ENCODE results near the gene POLR3F. TPM values are rescaled to one million over a fixed set of nuclear protein-coding genes. Genes with fewer than 3 reads are reported as not detected.
"Not testable (repeated sequence)": the region's sequence is repeated elsewhere in the genome, so short reads cannot be mapped to it uniquely, and the experiment has no call there.

Gene POLR3F
- total and polyA plus RNA-seq, 2 donors = 9.6 to 12.9 TPM

DNA sequence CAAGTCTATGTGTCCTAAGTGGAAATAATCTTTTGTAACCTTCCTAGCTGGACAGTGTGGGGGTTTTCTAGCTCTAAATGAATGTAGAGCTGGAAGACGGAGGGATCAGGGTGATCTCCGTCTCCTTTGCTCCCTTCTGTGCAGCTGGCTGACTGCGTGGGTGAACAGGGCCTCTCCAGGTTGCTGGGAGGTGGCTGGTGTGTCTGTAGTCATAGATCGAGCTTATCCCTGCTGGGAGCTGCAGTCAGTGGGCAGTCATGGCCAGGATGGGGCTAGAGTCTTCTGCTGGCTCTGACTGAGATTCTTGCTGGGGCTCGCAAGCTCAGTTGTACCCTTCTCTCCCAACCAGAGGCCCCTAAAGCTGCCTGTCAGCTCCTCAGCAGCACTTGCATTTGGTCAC is 46.9 kb downstream of the POLR3F start:
- over 99% methylated on average over 5 of the region's 5 CpGs for WGBS
- Histone ChIP-seq H3K4me1 (ENCODE audit: control insufficient read depth in 2 of 2, insufficient read depth in 2 of 2, low read length in 2 of 2) (no peaks in the 10 kb centered on the region), H3K36me3 (ENCODE audit: control insufficient read depth in 2 of 2, insufficient read depth in 2 of 2, low read length in 1 of 2) (peaks cover 12 to 31% of the 10 kb centered on the region in 2 donors)

DNA sequence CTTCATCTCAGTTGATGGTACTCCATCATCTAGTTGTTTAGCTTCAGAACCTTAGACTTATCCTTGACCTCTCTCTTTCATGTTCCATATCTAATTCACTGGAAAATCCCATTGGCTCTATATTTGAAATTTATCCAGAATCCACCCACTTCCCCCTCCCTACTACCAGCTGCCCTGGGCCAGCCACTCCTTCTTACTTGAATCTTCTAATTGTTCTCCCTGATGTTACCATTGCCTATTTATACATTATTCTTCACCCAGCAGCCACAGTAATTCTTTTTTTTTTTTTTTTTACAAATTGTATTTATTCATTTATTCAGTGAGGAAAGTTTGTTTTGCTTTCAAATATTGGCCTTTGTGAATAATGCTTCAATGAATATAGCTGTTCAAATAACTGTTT is 48.8 kb downstream of the POLR3F start:
- Histone ChIP-seq H3K9me3 (ENCODE audit: control insufficient read depth in 2 of 2, insufficient read depth in 1 of 2, low read length in 1 of 2) (no peaks in the 10 kb centered on the region), H3K4me1 (ENCODE audit: control insufficient read depth in 2 of 2, insufficient read depth in 2 of 2, low read length in 2 of 2) (no peaks in the 10 kb centered on the region), H3K36me3 (ENCODE audit: control insufficient read depth in 2 of 2, insufficient read depth in 2 of 2, low read length in 1 of 2) (peaks cover 14 to 19% of the 10 kb centered on the region in 2 donors), H3K27me3 (ENCODE audit: control insufficient read depth in 2 of 2, insufficient read depth in 1 of 2, low read length in 1 of 2) (no peaks in the 10 kb centered on the region), H3K27ac (ENCODE audit: low read depth in 1 of 2, low read length in 1 of 2) (no peak overlapping the region), H3K4me3 (ENCODE audit: low read length in 2 of 2) (no peak overlapping the region)
- no peak for DNase-seq (ENCODE audit: low read depth in 6 of 9, low spot score in 9 of 9)

More for the DNA sequence above, 46.9 kb downstream of the POLR3F start:
- Histone ChIP-seq H3K27ac (ENCODE audit: low read depth in 1 of 2, low read length in 1 of 2) (no peak overlapping the region), H3K9me3 (ENCODE audit: control insufficient read depth in 2 of 2, insufficient read depth in 1 of 2, low read length in 1 of 2) (no peaks in the 10 kb centered on the region), H3K27me3 (ENCODE audit: control insufficient read depth in 2 of 2, insufficient read depth in 1 of 2, low read length in 1 of 2) (no peaks in the 10 kb centered on the region), H3K4me3 (ENCODE audit: low read length in 2 of 2) (no peak overlapping the region)
- DNase-seq (ENCODE audit: low read depth in 6 of 9, low spot score in 9 of 9) = no peak

DNA sequence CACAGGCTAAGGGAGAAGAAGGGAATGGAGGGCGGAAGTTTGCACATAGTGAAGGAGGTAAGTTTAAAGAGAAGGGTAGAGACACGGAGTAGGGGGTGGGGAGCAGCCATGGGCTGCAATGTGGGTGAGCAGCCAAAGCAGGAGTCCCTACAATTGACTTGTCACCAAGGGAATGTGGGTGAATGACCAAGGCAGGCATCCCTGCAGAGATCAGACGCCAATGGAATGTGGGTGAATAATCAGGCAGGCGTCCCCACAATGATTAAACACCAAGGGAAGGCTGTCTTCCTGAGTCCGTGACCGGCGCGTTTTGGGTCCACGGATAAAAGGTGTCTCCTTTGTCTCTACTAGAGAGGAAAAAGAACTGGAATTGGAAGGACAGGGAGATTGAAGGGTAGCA is 54.9 kb downstream of the POLR3F start:
- DNase-seq (ENCODE audit: low read depth in 6 of 9, low spot score in 9 of 9); H3K27ac ChIP-seq (ENCODE audit: low read depth in 1 of 2, low read length in 1 of 2); H3K27me3 ChIP-seq (ENCODE audit: control insufficient read depth in 2 of 2, insufficient read depth in 1 of 2, low read length in 1 of 2); H3K4me1 ChIP-seq (ENCODE audit: control insufficient read depth in 2 of 2, insufficient read depth in 2 of 2, low read length in 2 of 2); H3K4me3 ChIP-seq (ENCODE audit: low read length in 2 of 2); H3K9me3 ChIP-seq (ENCODE audit: control insufficient read depth in 2 of 2, insufficient read depth in 1 of 2, low read length in 1 of 2): not testable (repeated sequence)
- peaks cover 25 to 37% of the 10 kb centered on the region in 2 donors for H3K36me3 ChIP-seq (ENCODE audit: control insufficient read depth in 2 of 2, insufficient read depth in 2 of 2, low read length in 1 of 2)
- 98% methylated on average over 9 of the region's 9 CpGs for WGBS

DNA sequence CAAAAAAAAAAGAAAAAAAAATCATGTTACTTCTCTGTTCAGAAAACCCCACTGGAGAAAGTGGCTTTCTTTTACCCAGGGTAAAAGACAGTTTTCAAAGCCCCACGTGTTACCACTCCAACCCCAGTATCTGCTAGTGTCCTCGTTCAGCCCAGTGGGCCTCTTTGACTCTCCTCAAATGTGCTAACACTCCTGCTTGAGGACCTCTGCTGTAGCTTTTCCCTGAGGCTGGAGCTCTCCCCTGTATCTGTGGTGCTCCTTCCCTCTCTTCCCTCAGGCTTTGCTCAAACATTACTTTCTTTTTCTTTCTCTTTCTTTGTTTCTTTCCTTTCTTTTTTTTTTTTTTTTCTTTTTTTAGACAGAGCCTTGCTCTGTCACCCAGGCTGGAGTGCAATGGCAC is 55.9 kb downstream of the POLR3F start:
- no peak for DNase-seq (ENCODE audit: low read depth in 6 of 9, low spot score in 9 of 9)
- Histone ChIP-seq H3K9me3 (ENCODE audit: control insufficient read depth in 2 of 2, insufficient read depth in 1 of 2, low read length in 1 of 2) (no peaks in the 10 kb centered on the region), H3K27ac (ENCODE audit: low read depth in 1 of 2, low read length in 1 of 2) (no peak overlapping the region), H3K4me3 (ENCODE audit: low read length in 2 of 2) (no peak overlapping the region), H3K4me1 (ENCODE audit: control insufficient read depth in 2 of 2, insufficient read depth in 2 of 2, low read length in 2 of 2) (no peaks in the 10 kb centered on the region), H3K36me3 (ENCODE audit: control insufficient read depth in 2 of 2, insufficient read depth in 2 of 2, low read length in 1 of 2) (peaks cover 34 to 43% of the 10 kb centered on the region in 2 donors), H3K27me3 (ENCODE audit: control insufficient read depth in 2 of 2, insufficient read depth in 1 of 2, low read length in 1 of 2) (no peaks in the 10 kb centered on the region)
- 100% methylated on average over 2 of the region's 2 CpGs for WGBS

DNA sequence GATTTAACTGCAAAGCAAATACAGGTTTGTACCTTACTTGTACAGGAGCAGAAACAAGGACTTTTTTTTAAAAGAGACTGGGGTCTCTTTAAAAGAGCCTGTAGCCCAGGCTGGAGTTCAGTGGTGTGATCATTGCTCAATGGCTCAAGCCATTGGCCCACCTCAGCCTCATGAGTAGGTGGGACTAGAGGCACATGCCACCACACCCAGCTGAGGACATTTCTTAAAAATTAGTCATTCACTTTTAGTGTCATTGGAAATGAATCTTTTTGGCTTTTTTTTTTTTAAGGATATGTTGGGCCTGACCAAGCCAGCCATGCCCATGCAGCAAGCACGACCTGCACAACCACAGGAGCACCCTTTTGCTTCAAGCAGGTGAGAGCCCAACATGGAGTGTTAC is 57.5 kb downstream of the POLR3F start:
- 100% methylated on average over 1 of the region's 1 CpG for WGBS
- no peak overlapping the region for H3K4me3 ChIP-seq (ENCODE audit: low read length in 2 of 2)
- H3K27ac ChIP-seq (ENCODE audit: low read depth in 1 of 2, low read length in 1 of 2) = no peak overlapping the region
- H3K36me3 ChIP-seq (ENCODE audit: control insufficient read depth in 2 of 2, insufficient read depth in 2 of 2, low read length in 1 of 2) = peaks cover 48 to 59% of the 10 kb centered on the region in 2 donors
- H3K27me3 ChIP-seq (ENCODE audit: control insufficient read depth in 2 of 2, insufficient read depth in 1 of 2, low read length in 1 of 2) = no peaks in the 10 kb centered on the region
- DNase-seq (ENCODE audit: low read depth in 6 of 9, low spot score in 9 of 9) = no peak
- H3K4me1 ChIP-seq (ENCODE audit: control insufficient read depth in 2 of 2, insufficient read depth in 2 of 2, low read length in 2 of 2) = no peaks in the 10 kb centered on the region
- no peaks in the 10 kb centered on the region for H3K9me3 ChIP-seq (ENCODE audit: control insufficient read depth in 2 of 2, insufficient read depth in 1 of 2, low read length in 1 of 2)

DNA sequence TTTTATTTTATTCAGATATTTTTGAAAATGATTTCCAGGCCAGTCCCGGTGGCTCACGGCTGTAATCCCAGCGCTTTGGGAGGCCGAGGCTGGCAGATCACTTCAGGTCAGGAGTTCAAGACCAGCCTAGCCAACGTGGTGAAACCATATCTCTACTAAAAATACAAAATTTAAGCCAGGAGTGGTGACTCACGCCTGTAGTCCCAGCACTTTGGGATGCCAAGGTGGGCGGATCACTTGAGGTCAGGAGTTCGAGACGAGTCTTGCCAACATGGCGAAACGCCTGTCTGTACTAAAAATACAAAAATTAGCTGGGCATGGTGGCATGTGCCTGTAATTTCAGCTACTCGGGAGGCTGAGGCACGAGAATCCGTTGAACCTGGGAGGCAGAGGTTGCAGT is 59.6 kb downstream of the POLR3F start:
- DNase-seq (ENCODE audit: low read depth in 6 of 9, low spot score in 9 of 9) = not testable (repeated sequence)
- WGBS = 88% methylated on average over 14 of the region's 14 CpGs

DNA sequence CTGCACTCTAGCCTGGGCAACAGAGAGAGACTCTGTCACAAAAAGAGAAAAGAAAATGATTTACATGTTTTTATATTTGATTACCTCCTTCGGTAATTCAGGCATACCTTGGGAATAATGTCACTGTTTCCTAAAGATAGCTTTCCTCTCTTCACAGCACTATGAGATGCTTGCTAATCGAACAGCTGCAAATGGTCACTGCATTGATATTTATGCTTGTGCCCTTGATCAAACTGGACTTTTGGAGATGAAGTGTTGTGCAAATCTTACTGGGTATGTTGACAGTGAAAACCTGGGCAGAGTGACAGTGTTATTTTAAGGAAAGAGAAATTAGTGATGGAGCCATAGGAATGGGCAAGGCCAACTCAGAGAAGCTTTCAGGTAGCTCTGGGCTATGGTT is 60.1 kb downstream of the POLR3F start:
- Histone ChIP-seq H3K4me1 (ENCODE audit: control insufficient read depth in 2 of 2, insufficient read depth in 2 of 2, low read length in 2 of 2) (no peaks in the 10 kb centered on the region), H3K4me3 (ENCODE audit: low read length in 2 of 2) (no peak overlapping the region), H3K9me3 (ENCODE audit: control insufficient read depth in 2 of 2, insufficient read depth in 1 of 2, low read length in 1 of 2) (no peaks in the 10 kb centered on the region), H3K27me3 (ENCODE audit: control insufficient read depth in 2 of 2, insufficient read depth in 1 of 2, low read length in 1 of 2) (no peaks in the 10 kb centered on the region), H3K36me3 (ENCODE audit: control insufficient read depth in 2 of 2, insufficient read depth in 2 of 2, low read length in 1 of 2) (peaks cover 60 to 63% of the 10 kb centered on the region in 2 donors), H3K27ac (ENCODE audit: low read depth in 1 of 2, low read length in 1 of 2) (no peak overlapping the region)
- 98% methylated on average over 2 of the region's 2 CpGs for WGBS
- no peak for DNase-seq (ENCODE audit: low read depth in 6 of 9, low spot score in 9 of 9)

More for the DNA sequence above, 59.6 kb downstream of the POLR3F start:
- not testable (repeated sequence) for H3K9me3 ChIP-seq (ENCODE audit: control insufficient read depth in 2 of 2, insufficient read depth in 1 of 2, low read length in 1 of 2); H3K27me3 ChIP-seq (ENCODE audit: control insufficient read depth in 2 of 2, insufficient read depth in 1 of 2, low read length in 1 of 2); H3K4me1 ChIP-seq (ENCODE audit: control insufficient read depth in 2 of 2, insufficient read depth in 2 of 2, low read length in 2 of 2); H3K4me3 ChIP-seq (ENCODE audit: low read length in 2 of 2); H3K27ac ChIP-seq (ENCODE audit: low read depth in 1 of 2, low read length in 1 of 2)
- H3K36me3 ChIP-seq (ENCODE audit: control insufficient read depth in 2 of 2, insufficient read depth in 2 of 2, low read length in 1 of 2) = peaks cover 57 to 62% of the 10 kb centered on the region in 2 donors

DNA sequence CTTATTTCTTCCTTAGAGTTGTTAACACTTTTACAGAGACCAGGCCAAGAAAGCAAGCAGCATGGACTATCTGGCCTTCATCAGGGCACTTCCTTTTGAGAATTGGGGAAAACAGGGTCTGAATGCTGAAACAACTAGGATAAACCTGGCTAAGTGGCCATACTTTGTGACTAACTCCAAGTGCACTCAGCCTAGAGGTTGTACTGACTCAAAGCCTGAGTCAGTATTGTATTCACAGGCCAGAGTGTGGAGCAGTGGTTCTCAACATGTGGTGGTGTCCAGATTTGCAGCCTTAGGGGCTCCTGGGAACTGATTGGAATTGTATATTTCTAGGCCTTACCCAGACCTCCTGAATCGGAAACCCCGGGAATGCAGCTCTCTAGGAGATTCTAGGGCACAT is 60.6 kb downstream of the POLR3F start:
- no peak for DNase-seq (ENCODE audit: low read depth in 6 of 9, low spot score in 9 of 9)
- WGBS = 97% methylated on average over 2 of the region's 2 CpGs
- H3K36me3 ChIP-seq (ENCODE audit: control insufficient read depth in 2 of 2, insufficient read depth in 2 of 2, low read length in 1 of 2) = peaks cover 65 to 66% of the 10 kb centered on the region in 2 donors
- H3K4me1 ChIP-seq (ENCODE audit: control insufficient read depth in 2 of 2, insufficient read depth in 2 of 2, low read length in 2 of 2) = no peaks in the 10 kb centered on the region
- H3K9me3 ChIP-seq (ENCODE audit: control insufficient read depth in 2 of 2, insufficient read depth in 1 of 2, low read length in 1 of 2) = no peaks in the 10 kb centered on the region
- no peaks in the 10 kb centered on the region for H3K27me3 ChIP-seq (ENCODE audit: control insufficient read depth in 2 of 2, insufficient read depth in 1 of 2, low read length in 1 of 2)
- H3K27ac ChIP-seq (ENCODE audit: low read depth in 1 of 2, low read length in 1 of 2) = no peak overlapping the region
- no peak overlapping the region for H3K4me3 ChIP-seq (ENCODE audit: low read length in 2 of 2)

DNA sequence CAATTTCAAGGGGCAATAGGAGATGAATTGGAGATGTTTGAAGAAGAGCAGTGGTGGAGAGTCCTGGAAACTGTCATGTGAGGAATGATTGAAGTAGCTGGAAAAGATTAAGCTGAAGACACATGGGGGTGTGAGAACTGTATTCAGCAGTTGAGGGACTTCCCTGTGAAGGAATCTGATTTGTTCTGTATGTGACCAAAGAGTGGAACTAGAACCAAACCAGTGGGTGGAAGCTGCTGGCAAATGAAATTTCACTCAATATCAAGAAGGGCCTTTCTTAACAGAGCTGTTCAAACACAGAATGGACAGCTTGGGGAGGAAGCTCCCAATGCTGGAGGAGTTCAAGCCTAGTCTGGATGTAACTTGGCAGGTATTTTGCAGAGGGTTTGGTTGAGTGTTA is 61.9 kb downstream of the POLR3F start:
- no peaks in the 10 kb centered on the region for H3K4me1 ChIP-seq (ENCODE audit: control insufficient read depth in 2 of 2, insufficient read depth in 2 of 2, low read length in 2 of 2)
- no peak overlapping the region for H3K4me3 ChIP-seq (ENCODE audit: low read length in 2 of 2)
- no peak overlapping the region for H3K27ac ChIP-seq (ENCODE audit: low read depth in 1 of 2, low read length in 1 of 2)
- no peaks in the 10 kb centered on the region for H3K27me3 ChIP-seq (ENCODE audit: control insufficient read depth in 2 of 2, insufficient read depth in 1 of 2, low read length in 1 of 2)
- H3K36me3 ChIP-seq (ENCODE audit: control insufficient read depth in 2 of 2, insufficient read depth in 2 of 2, low read length in 1 of 2) = peaks cover 70 to 72% of the 10 kb centered on the region in 2 donors
- no peak for DNase-seq (ENCODE audit: low read depth in 6 of 9, low spot score in 9 of 9)
- no peaks in the 10 kb centered on the region for H3K9me3 ChIP-seq (ENCODE audit: control insufficient read depth in 2 of 2, insufficient read depth in 1 of 2, low read length in 1 of 2)

DNA sequence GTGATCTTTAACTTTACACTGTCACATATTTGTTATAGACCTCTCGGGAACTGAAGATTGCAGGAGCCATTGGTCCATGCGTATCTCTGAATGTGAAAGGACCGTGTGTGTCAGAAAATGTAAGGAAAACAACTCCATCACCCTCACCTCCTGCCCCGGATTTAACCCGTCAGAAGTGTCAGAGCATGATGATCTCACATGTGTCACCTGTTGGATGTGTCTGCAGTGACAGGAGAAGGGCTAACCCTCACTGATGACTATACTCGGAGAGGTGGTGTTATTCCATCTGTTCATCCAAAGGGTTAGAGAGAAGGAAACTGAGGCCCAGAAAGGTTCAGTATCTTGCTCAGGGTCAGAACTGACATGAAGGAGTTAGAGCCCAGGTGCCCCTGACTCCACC is 65.4 kb downstream of the POLR3F start:
- Histone ChIP-seq H3K4me1 (ENCODE audit: control insufficient read depth in 2 of 2, insufficient read depth in 2 of 2, low read length in 2 of 2) (no peaks in the 10 kb centered on the region), H3K36me3 (ENCODE audit: control insufficient read depth in 2 of 2, insufficient read depth in 2 of 2, low read length in 1 of 2) (peaks cover 50 to 57% of the 10 kb centered on the region in 2 donors), H3K27ac (ENCODE audit: low read depth in 1 of 2, low read length in 1 of 2) (no peak overlapping the region), H3K9me3 (ENCODE audit: control insufficient read depth in 2 of 2, insufficient read depth in 1 of 2, low read length in 1 of 2) (no peaks in the 10 kb centered on the region), H3K27me3 (ENCODE audit: control insufficient read depth in 2 of 2, insufficient read depth in 1 of 2, low read length in 1 of 2) (no peaks in the 10 kb centered on the region), H3K4me3 (ENCODE audit: low read length in 2 of 2) (no peak overlapping the region)
- DNase-seq (ENCODE audit: low read depth in 6 of 9, low spot score in 9 of 9) = no peak
- WGBS = 90% methylated on average over 6 of the region's 6 CpGs
